Right cardiac atrium (tissue), 5 donors: ENCODE measurements around the gene MLH3. TPM values are rescaled to one million over a fixed set of nuclear protein-coding genes. Genes with fewer than 3 reads are reported as not detected.
A peak's percentile ranks its signal among the peaks of the same experiment; 100 is the strongest.

Experiments used
- ATAC-seq, 2 donors: fragments of 200-7000 bp; cut with Tn5 transposase; one replicate each; pipeline versions ENCODE4 v1.8.0 to v1.9.1; 2020; ENCODE audit warnings: moderate library complexity in 2 of 2, mild to moderate bottlenecking in 1 of 2
- DNase-seq, 3 donors: peaks; one replicate each; pipeline ENCODE4 v3.0.0-alpha.2; 2020
- H3K27ac ChIP-seq: one replicate; pipeline ENCODE4 v1.5.1; 2013; ENCODE audit warnings: mild to moderate bottlenecking, low read length, control low read depth, moderate library complexity
- H3K27me3 ChIP-seq: one replicate; pipeline ENCODE4 v1.6.1; 2013; ENCODE audit not compliant: control insufficient read depth, insufficient read depth
- H3K4me1 ChIP-seq: one replicate; pipeline ENCODE4 v1.6.1; 2013; ENCODE audit warnings: low read length; ENCODE audit not compliant: control insufficient read depth, insufficient read depth
- H3K4me3 ChIP-seq: one replicate; pipeline ENCODE4 v1.5.1; 2013; ENCODE audit warnings: low read length, control low read depth
- H3K9me3 ChIP-seq: one replicate; pipeline ENCODE4 v1.6.1; 2013; ENCODE audit warnings: low read length; ENCODE audit not compliant: control insufficient read depth
- WGBS: extraction: QIAGEN DNeasy Blood & Tissue Kit; methylation state at CpG from one replicate; pipeline ENCODE4 v1.1.7; 2013; 5-methylcytosine and 5-hydroxymethylcytosine counted together
- intact Hi-C, 4 donors: fragments of 100-400 bp; cut with DNase I; formaldehyde crosslinking; loops; one replicate each; pipeline versions ENCODE4 v1.11.0 to v1.14.0; 2022 to 2023
- long read RNA-seq, 4 donors: library from polyadenylated mRNA; unstranded; transcript quantifications; one replicate each; pipeline ENCODE4 v2.0.0, GENCODE V29; 2020 to 2021
- polyA plus RNA-seq: library from polyadenylated mRNA; stranded (reverse); fragments of 200-250 nt; gene quantifications from one replicate; pipeline ENCODE4 v1.2.3, GENCODE V29; 2013
- total RNA-seq, 4 donors: library from RNA; stranded (reverse); fragmentation: NEBNext Ultra II Directional; extraction: Animal tissue kit (Norgen Biotek cat#: 25700); gene quantifications; one replicate each; pipeline ENCODE4 v1.2.1, GENCODE V29; 2021
- donor health status: healthy with polysubstance abuse.
- donor health status: DM: no; HTN: yes; CAD: no.
- donor health status: DM: no; HTN: no; CAD: no.
- donor health status: DM: no; HTN: yes; CAD: no; lungs with severe emphysema.
- donor health status: DM: yes; HTN: yes; CAD: no.

Gene MLH3
- 10 to 100 TPM; 23.2 to 27.7 (median 25.1) TPM for total RNA-seq
- 12.5 TPM for polyA plus RNA-seq
- long read RNA-seq, donor 1, full-length matches to known transcripts, result 3 of 22 reads
- long read RNA-seq, donor 1, partial matches to known transcripts, result 10 of 22 reads
- long read RNA-seq, donor 1, other reads (novel, unspliced or antisense), result 9 of 22 reads
- long read RNA-seq, donor 2, full-length matches to known transcripts, result 3 of 7 reads
- long read RNA-seq, donor 2, partial matches to known transcripts, result 1 of 7 reads
- long read RNA-seq, donor 2, other reads (novel, unspliced or antisense), result 3 of 7 reads
- long read RNA-seq, donor 3, full-length matches to known transcripts, result 6 of 31 reads
- long read RNA-seq, donor 3, partial matches to known transcripts, result 16 of 31 reads
- long read RNA-seq, donor 3, other reads (novel, unspliced or antisense), result 9 of 31 reads
- long read RNA-seq, donor 4, full-length matches to known transcripts, result 1 of 4 reads
- long read RNA-seq, donor 4, partial matches to known transcripts, result 1 of 4 reads
- long read RNA-seq, donor 4, other reads (novel, unspliced or antisense), result 2 of 4 reads

DNA sequence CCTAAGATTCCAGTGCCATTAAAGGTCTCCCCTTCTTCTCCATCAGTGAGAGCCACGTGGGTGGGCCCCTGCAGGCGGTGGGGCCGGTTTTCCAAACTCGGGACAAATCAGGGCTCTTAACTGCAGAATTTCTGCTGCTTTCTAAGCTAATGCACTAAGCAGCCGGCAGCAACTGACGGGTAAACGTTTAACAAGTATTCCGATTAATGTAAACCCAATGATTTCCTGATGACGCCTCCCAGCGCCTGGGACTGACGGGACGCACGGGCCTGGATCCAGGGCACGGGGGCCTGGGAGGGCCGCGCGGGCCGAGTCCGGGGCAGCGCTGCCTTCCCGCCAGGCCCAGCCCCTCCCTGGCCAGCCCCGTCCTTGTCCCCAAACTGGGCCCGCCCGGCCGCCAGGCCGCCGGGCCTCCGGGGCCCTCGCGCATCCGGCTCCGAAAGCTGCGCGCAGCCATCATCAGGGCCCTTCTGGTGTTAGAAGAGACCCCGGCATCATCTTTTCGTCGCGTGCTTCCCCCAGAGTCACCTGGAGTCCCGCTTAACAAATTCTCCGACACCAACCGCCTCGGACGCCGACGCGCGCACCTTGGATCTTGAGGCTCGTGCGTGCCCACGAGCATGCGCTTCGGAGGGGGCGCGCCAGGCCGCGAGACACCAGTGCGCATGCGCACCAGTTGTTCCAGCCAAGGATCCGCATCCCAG is at the start of gene MLH3:
Gene MLH3 (minus strand): TSS at position 616 of the 704 bp plus-strand sequence. CDS start 1,812 bp downstream, outside the sequence.
- intact Hi-C loops, result no loop called here
- H3K4me1 ChIP-seq, result no peaks in the 10 kb centered on the region

DNA sequence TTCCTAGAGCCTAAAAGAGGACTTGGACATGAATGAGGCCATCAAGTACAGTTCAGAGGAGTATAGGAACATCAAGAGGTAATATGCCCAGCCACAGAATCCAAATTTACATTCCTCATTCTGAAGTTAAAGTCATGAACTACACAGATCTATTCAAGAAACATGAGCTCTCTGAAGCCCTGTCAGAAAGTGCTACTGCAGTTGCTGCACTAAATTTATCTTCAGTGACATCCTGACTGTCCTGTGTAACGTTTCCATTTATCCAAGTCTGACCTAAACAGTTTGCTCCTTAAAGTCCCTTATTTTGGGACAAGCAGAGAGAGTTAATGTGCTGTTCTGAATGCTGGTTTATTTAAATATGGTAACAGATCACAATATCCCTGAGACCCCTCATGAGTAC is 47.4 kb upstream of the MLH3 start:
- H3K27ac ChIP-seq, result no peak overlapping the region
- no peaks in the 10 kb centered on the region for H3K9me3 ChIP-seq
- H3K4me1 ChIP-seq, result no peaks in the 10 kb centered on the region
- no peaks in the 10 kb centered on the region for H3K27me3 ChIP-seq
- DNase-seq (no peak), ATAC-seq (no peak)
- 53% methylated on average over 1 of the region's 1 CpG for WGBS
- H3K4me3 ChIP-seq, result no peak overlapping the region
- intact Hi-C loops, result loop anchor here in 1 of 4 donors (10.0 kb wide), 1 partner anchor 184 kb away; no protein-coding TSS in a partner anchor

More for the DNA sequence above, at the start of gene MLH3:
- Histone ChIP-seq H3K27me3 (no peaks in the 10 kb centered on the region), H3K4me3 (peak within 1 kb of the TSS; percentile 70), H3K27ac (peak within 1 kb of the TSS; percentile 53), H3K9me3 (no peaks in the 10 kb centered on the region)
- WGBS, result under 1% methylated on average over 59 of the region's 59 CpGs
- ATAC-seq (peak; percentile 94 to 96), DNase-seq (peak; percentile 89 to 96 (median 95))

DNA sequence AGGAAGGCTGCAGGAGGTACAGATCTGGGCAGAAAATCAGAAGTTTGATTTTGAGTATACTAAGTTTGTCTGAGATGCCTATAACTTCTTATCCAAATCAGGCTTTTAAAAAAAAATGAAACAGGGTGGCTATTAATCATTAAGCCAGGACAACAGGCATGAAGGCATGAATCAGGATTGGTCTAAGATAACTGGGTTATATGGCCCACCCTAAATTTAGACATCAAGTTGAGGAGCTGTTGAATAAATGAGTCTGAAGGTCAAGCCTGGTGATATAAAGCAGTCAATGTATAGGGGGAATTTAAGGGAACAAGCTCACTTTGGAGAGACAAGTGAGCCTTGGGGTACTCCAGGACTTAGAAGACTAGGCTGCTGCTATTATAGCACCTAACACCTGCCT is 46.9 kb upstream of the MLH3 start:
- H3K27me3 ChIP-seq, result no peaks in the 10 kb centered on the region
- no peak overlapping the region for H3K27ac ChIP-seq
- H3K4me1 ChIP-seq, result no peaks in the 10 kb centered on the region
- DNase-seq, result no peak
- no peaks in the 10 kb centered on the region for H3K9me3 ChIP-seq
- intact Hi-C loops, result loop anchor here in 1 of 4 donors (10.0 kb wide), 1 partner anchor 183 kb away; no protein-coding TSS in a partner anchor
- H3K4me3 ChIP-seq, result no peak overlapping the region
- no peak for ATAC-seq

DNA sequence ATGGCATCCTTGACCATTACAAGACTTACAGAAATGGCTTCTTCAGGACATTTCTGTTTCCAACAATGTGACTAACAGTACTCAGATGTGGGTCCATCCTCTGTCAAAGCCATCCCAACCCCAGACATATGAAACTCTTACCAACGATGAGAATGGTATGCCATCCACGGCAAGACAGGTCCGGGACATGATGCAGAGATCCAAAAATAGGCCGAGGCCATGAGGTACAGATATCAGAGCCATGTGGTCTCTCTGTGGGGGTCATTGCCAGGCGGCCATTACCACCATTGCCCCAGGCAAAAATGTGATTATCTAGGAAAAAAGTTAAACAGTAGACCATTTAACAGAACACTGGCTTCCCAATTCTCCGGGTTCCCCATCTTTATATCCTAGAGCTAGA is 45.7 kb upstream of the MLH3 start:
- no peak for ATAC-seq
- 65% methylated on average over 6 of the region's 6 CpGs for WGBS
- H3K4me3 ChIP-seq, result no peak overlapping the region
- no peak overlapping the region for H3K27ac ChIP-seq
- H3K4me1 ChIP-seq, result no peaks in the 10 kb centered on the region
- H3K9me3 ChIP-seq, result no peaks in the 10 kb centered on the region
- intact Hi-C loops, result loop anchor here in 1 of 4 donors (10.0 kb wide), 1 partner anchor 182 kb away; no protein-coding TSS in a partner anchor
- no peaks in the 10 kb centered on the region for H3K27me3 ChIP-seq
- no peak for DNase-seq

DNA sequence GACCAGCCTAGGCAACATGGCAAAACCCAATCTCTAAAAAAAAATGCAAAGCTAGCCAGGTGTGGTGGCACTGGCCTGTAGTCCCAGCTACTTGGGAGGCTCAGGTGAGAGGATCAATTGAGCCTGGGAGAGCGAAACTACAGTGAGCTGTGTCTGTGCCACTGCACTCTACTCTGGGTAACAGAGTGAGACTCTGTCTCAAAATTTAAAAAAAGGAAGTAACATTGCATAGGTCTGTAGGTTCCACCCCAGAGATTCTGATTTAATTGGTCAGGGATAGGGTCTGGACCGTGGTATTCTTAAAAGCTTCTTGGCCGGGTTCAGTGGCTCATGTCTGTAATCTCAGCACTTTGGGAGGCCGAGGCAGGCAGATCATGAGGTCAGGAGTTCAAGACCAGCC is 44.4 kb upstream of the MLH3 start:
- DNase-seq, result no peak
- H3K27ac ChIP-seq, result no peak overlapping the region
- no peak overlapping the region for H3K4me3 ChIP-seq
- no peaks in the 10 kb centered on the region for H3K27me3 ChIP-seq
- ATAC-seq, result no peak
- no peaks in the 10 kb centered on the region for H3K4me1 ChIP-seq
- no peaks in the 10 kb centered on the region for H3K9me3 ChIP-seq
- 91% methylated on average over 4 of the region's 4 CpGs for WGBS
- intact Hi-C loops, result loop anchor here in 1 of 4 donors (10.0 kb wide), 1 partner anchor 181 kb away; no protein-coding TSS in a partner anchor

DNA sequence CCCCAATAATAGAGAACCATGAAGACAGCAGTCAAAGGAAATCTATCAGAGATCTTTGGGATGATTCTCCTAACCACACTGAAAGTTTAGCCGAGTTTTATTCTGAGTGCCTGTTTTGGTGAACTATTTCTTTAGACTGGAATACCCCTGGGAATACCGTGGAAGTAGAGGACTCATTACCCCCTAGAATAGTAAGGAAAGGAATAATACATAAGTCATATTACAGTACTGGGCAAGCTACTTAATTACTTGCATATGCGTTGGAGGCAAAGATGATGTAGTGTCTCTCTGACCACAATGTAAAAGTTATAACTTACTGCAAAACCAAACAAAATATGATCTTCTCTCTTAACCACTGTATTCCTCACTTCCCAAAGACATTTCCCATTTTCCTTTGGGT is 43.6 kb upstream of the MLH3 start:
- no peak overlapping the region for H3K4me3 ChIP-seq
- H3K27me3 ChIP-seq, result no peaks in the 10 kb centered on the region
- intact Hi-C loops, result loop anchor here in 1 of 4 donors (10.0 kb wide), 1 partner anchor 180 kb away; no protein-coding TSS in a partner anchor
- H3K9me3 ChIP-seq, result no peaks in the 10 kb centered on the region
- no peaks in the 10 kb centered on the region for H3K4me1 ChIP-seq
- DNase-seq (no peak), ATAC-seq (no peak)
- no peak overlapping the region for H3K27ac ChIP-seq
- WGBS, result 88% methylated on average over 3 of the region's 3 CpGs

DNA sequence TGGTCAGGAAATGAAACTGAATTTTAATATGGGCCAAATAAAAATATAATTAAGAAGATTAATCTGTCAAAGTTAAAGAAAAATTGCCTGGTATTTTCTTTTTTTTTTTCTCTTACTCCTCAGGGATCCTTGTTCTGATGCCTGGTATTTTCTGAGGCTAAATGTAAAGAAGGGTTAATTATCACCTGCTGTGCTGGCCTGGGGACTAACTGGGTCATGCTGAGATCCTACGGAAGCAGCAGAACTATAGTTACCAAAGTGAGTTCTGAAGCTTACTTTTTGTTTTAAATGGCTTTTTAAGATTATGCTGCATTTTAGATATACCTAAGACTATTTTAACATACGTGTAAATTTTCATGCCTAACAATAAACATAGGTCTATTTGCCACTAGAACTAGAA is 41.4 kb upstream of the MLH3 start:
- intact Hi-C loops, result loop anchor here in 1 of 4 donors (10.0 kb wide), 1 partner anchor 178 kb away; no protein-coding TSS in a partner anchor
- 79% methylated on average over 2 of the region's 2 CpGs for WGBS
- H3K4me3 ChIP-seq, result no peak overlapping the region

DNA sequence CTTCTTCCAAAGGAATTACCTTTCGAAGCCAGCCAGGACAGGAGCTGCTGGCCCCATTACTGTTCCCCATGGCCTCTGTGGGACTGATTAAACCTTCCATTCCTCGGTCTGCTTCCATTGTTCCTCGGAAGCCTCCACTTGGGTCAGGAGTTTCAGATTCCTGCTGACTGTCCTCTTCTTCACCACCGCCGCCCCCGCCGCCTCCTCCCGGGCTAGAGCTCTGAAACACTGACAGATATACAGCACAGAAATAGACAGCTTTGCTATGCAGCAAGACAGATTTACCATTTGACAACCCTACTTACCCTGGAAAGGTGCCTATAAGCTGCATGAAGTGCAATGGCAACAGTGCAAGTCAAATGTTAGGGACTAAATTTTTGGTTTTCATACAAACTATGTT is 40.0 kb upstream of the MLH3 start:
- no peak overlapping the region for H3K4me3 ChIP-seq
- ATAC-seq (no peak), DNase-seq (no peak)
- no peak overlapping the region for H3K27ac ChIP-seq
- H3K4me1 ChIP-seq, result no peaks in the 10 kb centered on the region
- no peaks in the 10 kb centered on the region for H3K27me3 ChIP-seq
- WGBS, result 81% methylated on average over 8 of the region's 8 CpGs
- no peaks in the 10 kb centered on the region for H3K9me3 ChIP-seq
- intact Hi-C loops, result loop anchor here in 1 of 4 donors (10.0 kb wide), 1 partner anchor 176 kb away; no protein-coding TSS in a partner anchor

More for the DNA sequence above, 41.4 kb upstream of the MLH3 start:
- DNase-seq (no peak), ATAC-seq (no peak)
- Histone ChIP-seq H3K27ac (no peak overlapping the region), H3K9me3 (no peaks in the 10 kb centered on the region), H3K4me1 (no peaks in the 10 kb centered on the region), H3K27me3 (no peaks in the 10 kb centered on the region)

DNA sequence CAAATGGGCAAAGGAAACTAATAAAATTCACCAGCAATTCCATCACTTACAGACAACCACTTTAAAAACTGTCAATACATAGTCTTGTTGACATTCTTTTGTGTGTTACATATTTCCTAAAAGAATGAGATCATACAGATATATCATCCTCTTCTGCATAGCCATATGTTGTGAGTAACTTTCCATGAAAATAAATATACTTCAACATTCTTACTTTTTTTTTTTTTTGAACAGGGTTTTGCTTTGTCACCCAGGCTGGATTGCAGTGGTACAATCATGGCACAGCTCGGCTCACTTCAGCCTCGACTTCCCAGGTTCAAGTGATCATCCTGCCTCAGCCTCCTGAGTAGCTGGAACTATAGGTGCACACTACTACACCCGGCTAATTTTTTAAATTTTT is 39.1 kb upstream of the MLH3 start:
- 92% methylated on average over 3 of the region's 3 CpGs for WGBS

DNA sequence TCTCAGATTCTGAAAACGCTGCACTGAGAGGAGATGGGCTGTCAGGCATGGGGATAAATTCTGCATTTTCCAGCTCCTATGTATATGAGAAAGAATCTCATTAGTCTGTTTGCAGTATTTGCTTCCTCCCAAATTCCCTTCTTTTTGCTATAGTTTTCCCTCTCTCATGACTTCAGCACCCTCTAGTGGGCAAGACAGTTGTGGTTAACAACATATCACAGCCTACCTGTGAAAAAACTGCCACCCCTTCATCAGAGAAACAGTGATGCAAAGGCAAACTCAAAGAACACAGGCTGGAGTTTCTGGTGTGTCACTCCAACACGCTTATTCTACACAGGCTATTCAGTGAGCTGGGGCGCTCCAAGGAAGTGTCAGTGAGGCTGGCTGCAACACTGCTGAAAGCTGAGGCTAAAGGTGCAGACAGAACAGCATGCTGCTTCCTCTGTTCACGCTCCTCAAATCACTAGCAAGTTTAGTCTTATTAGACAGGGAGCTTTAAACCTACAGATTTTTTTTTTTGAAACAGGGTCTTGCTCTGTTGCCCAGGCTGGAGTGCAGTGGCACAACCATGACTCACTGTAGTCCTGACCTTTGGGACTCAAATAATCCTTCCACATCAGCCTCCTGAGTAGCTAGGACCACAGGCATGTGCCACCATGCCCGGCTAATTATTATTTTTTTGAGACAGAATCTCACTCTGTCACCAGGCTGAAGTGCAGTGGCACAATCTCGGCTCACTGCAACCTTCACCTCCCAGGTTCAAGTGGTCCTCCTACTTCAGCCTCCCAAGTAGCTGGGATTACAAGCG is 37.5 kb upstream of the MLH3 start:
- H3K4me3 ChIP-seq, result no peak overlapping the region
- 69% methylated on average over 7 of the region's 7 CpGs for WGBS
- intact Hi-C loops, result loop anchor here in 3 of 4 donors (2.0 to 10.0 kb wide), 6 partner anchors 141 to 226 kb away; no protein-coding TSS in a partner anchor
- no peaks in the 10 kb centered on the region for H3K27me3 ChIP-seq
- H3K27ac ChIP-seq, result no peak overlapping the region
- H3K4me1 ChIP-seq, result no peaks in the 10 kb centered on the region
- no peak for DNase-seq
- ATAC-seq, result peak; percentile 67 to 79
- H3K9me3 ChIP-seq, result no peaks in the 10 kb centered on the region

More for the DNA sequence above, 39.1 kb upstream of the MLH3 start:
- DNase-seq (no peak), ATAC-seq (no peak)
- intact Hi-C loops, result loop anchor here in 1 of 4 donors (10.0 kb wide), 1 partner anchor 176 kb away; no protein-coding TSS in a partner anchor
- no peaks in the 10 kb centered on the region for H3K27me3 ChIP-seq
- no peaks in the 10 kb centered on the region for H3K4me1 ChIP-seq
- no peak overlapping the region for H3K4me3 ChIP-seq
- no peaks in the 10 kb centered on the region for H3K9me3 ChIP-seq
- H3K27ac ChIP-seq, result no peak overlapping the region
